ENCODE measurements around the gene LRRD1.
"Not testable (repeated sequence)": the region's sequence is repeated elsewhere in the genome, so short reads cannot be mapped to it uniquely, and the experiment has no call there.

GRCh38 chr7:92189246-92189645 is 10.3 kb upstream of the LRRD1 start:
- not testable (repeated sequence) for TF ChIP-seq SP2 (IDR thresholded peaks at IDR 0.05; ENCODE audit: low read length); MAX (IDR thresholded peaks at IDR 0.05); CTCF (IDR thresholded peaks at IDR 0.05; ENCODE audit: control extremely low read depth in 1 of 3, insufficient read depth in 1 of 3, low read depth in 1 of 3, low read length in 3 of 3); BACH1 (IDR thresholded peaks at IDR 0.05; ENCODE audit: low read length); EP300 (IDR thresholded peaks at IDR 0.05; ENCODE audit: borderline replicate concordance in 1 of 2, low read depth in 2 of 2, low read length in 2 of 2); EGR1 (IDR thresholded peaks at IDR 0.05; ENCODE audit: borderline replicate concordance, low read depth, low read length); CBX5 (IDR thresholded peaks at IDR 0.05; ENCODE audit: low read depth, low read length); NRF1 (IDR thresholded peaks at IDR 0.05; ENCODE audit: low read depth, low read length); POLR2A (IDR thresholded peaks at IDR 0.05; ENCODE audit: control extremely low read depth in 1 of 2, low read depth in 2 of 2, low read length in 2 of 2); EZH2 (IDR thresholded peaks at IDR 0.05; ENCODE audit: low read depth, low read length, severe bottlenecking); POLR2AphosphoS5 (IDR thresholded peaks at IDR 0.05; ENCODE audit: low read depth, low read length); JUND (IDR thresholded peaks at IDR 0.05; ENCODE audit: low read length); KDM1A (IDR thresholded peaks at IDR 0.05; ENCODE audit: borderline replicate concordance, low read length)
